Spinal cord (tissue), 10 donors: ENCODE data around the gene KLHL17. TPM values are rescaled to one million over a fixed set of nuclear protein-coding genes. Genes with fewer than 3 reads are reported as not detected.
A peak's percentile ranks its signal among the peaks of the same experiment; 100 is the strongest.
"Not testable (repeated sequence)": the region's sequence is repeated elsewhere in the genome, so short reads cannot be mapped to it uniquely, and the experiment has no call there.

Experiments
- DNase-seq, 6 donors: peaks; one replicate each; pipeline versions ENCODE4 v3.0.0 to v3.0.0-alpha.2; 2013 to 2015; ENCODE audit warnings: low spot score in 6 of 6, low read depth in 4 of 6
- H3K27ac ChIP-seq: one replicate; pipeline ENCODE4 v1.5.1; 2013; ENCODE audit warnings: low read depth, low read length, control low read depth
- H3K27me3 ChIP-seq: one replicate; pipeline ENCODE4 v1.6.1; 2013; ENCODE audit warnings: low read length; ENCODE audit not compliant: control insufficient read depth, insufficient read depth
- H3K36me3 ChIP-seq: one replicate; pipeline ENCODE4 v1.6.1; 2013; ENCODE audit warnings: low read length; ENCODE audit not compliant: control insufficient read depth, insufficient read depth
- H3K4me1 ChIP-seq: one replicate; pipeline ENCODE4 v1.6.1; 2013; ENCODE audit warnings: low read length; ENCODE audit not compliant: control insufficient read depth, insufficient read depth
- H3K4me3 ChIP-seq: one replicate; pipeline ENCODE4 v1.5.1; 2013; ENCODE audit warnings: low read depth, low read length, control low read depth
- H3K9me3 ChIP-seq: one replicate; pipeline ENCODE4 v1.6.1; 2013; ENCODE audit warnings: low read length; ENCODE audit not compliant: control insufficient read depth, insufficient read depth
- WGBS: methylation state at CpG from one replicate; pipeline ENCODE4 v1.1.5; 2013; ENCODE audit warnings: missing lambda C conversion rate; ENCODE audit not compliant: insufficient coverage; 5-methylcytosine and 5-hydroxymethylcytosine counted together
- polyA plus RNA-seq, 2 donors: library from polyadenylated mRNA; unstranded; fragments of 120-200 nt; gene quantifications; one replicate each; pipeline ENCODE4 v1.2.1, GENCODE V29; 2013; ENCODE audit not compliant: insufficient read length in 2 of 2
- total RNA-seq, 2 donors: library from RNA; depleted of rRNA in 1 of 2; stranded (reverse); fragments of 120-200 nt in 1 of 2; fragments of >200 nt in 1 of 2; gene quantifications; one replicate each; pipeline versions ENCODE4 v1.2.3 to v1.2.4, GENCODE V29; 2013 to 2014
- donor health status: healthy.

Gene KLHL17
- total and polyA plus RNA-seq, 4 donors: 5.4 to 27.4 (median 17.6) TPM

DNA sequence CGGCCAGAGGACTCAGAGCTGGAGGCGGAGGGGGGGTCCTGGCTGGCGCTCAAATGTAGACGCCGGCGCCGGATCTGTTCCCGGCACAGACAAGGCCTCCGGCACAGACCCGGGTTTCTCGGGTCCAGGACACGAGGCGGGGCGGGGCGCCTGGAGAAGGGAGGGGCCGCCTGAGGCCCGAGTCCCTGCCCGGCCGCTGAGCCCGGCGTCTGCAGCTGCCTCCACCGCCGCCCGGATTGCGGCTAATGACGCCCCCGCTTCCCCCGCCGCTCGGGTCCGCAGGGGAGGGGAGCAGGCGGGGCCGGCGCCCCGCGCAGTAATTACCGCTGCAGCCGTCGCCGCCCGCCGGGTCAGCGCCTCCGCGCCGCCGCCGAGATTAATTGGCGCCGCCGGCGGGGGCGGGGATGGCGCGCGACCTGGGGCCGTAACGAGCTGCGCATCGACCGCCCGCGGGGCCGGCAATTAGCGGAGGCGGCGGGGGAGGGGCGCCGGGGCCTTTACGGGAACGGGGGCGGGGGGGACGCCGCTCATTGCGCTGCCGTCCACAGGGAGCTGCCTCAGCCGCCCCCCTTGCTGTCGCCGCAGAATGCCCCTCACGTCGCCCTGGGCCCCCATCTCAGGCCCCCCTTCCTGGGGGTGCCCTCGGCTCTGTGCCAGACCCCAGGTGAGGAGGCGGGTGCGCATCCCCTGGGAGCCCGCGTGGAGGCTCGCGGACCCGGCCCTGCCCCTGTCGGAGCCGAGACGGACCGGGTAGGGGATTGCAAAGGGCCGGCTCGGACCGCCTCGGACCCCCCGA lies 18.6 kb upstream of the KLHL17 start:
- Histone ChIP-seq H3K9me3 (no peaks in the 10 kb centered on the region), H3K27me3 (peaks cover 44% of the 10 kb centered on the region), H3K4me3 (no peak overlapping the region), H3K4me1 (peaks cover 62% of the 10 kb centered on the region), H3K36me3 (peaks cover 50% of the 10 kb centered on the region), H3K27ac (peak overlapping the region; percentile 29)
- peak in 2 of 6 donors; percentile 72 to 83 for DNase-seq
- WGBS: under 1% methylated on average over 98 of the region's 98 CpGs

- Histone ChIP-seq H3K36me3 (peaks cover 57% of the 10 kb centered on the region), H3K9me3 (no peaks in the 10 kb centered on the region), H3K4me1 (peaks cover 62% of the 10 kb centered on the region), H3K4me3 (no peak overlapping the region), H3K27ac (no peak overlapping the region), H3K27me3 (peaks cover 41% of the 10 kb centered on the region)
- DNase-seq: no peak
- WGBS: under 1% methylated on average over 48 of the region's 48 CpGs
These were observed 18.0 kb upstream of the KLHL17 start for GRCh38 chr1:942411-942821.

- peaks cover 62% of the 10 kb centered on the region for H3K4me1 ChIP-seq
- no peak overlapping the region for H3K4me3 ChIP-seq
- H3K36me3 ChIP-seq: peaks cover 63% of the 10 kb centered on the region
- no peak for DNase-seq
- H3K9me3 ChIP-seq: no peaks in the 10 kb centered on the region
- WGBS: 6% methylated on average over 15 of the region's 27 CpGs
- no peak overlapping the region for H3K27ac ChIP-seq
- peaks cover 41% of the 10 kb centered on the region for H3K27me3 ChIP-seq
These were observed 17.4 kb upstream of the KLHL17 start for GRCh38 chr1:942864-943533.

GRCh38 chr1:943545-944340 lies 16.6 kb upstream of the KLHL17 start:
- Histone ChIP-seq H3K27ac (peak overlapping the region; percentile 40), H3K27me3 (peaks cover 37% of the 10 kb centered on the region), H3K4me1 (peaks cover 58% of the 10 kb centered on the region), H3K4me3 (no peak overlapping the region), H3K36me3 (peaks cover 66% of the 10 kb centered on the region), H3K9me3 (no peaks in the 10 kb centered on the region)
- DNase-seq: no peak
- WGBS: 78% methylated on average over 22 of the region's 27 CpGs

DNA sequence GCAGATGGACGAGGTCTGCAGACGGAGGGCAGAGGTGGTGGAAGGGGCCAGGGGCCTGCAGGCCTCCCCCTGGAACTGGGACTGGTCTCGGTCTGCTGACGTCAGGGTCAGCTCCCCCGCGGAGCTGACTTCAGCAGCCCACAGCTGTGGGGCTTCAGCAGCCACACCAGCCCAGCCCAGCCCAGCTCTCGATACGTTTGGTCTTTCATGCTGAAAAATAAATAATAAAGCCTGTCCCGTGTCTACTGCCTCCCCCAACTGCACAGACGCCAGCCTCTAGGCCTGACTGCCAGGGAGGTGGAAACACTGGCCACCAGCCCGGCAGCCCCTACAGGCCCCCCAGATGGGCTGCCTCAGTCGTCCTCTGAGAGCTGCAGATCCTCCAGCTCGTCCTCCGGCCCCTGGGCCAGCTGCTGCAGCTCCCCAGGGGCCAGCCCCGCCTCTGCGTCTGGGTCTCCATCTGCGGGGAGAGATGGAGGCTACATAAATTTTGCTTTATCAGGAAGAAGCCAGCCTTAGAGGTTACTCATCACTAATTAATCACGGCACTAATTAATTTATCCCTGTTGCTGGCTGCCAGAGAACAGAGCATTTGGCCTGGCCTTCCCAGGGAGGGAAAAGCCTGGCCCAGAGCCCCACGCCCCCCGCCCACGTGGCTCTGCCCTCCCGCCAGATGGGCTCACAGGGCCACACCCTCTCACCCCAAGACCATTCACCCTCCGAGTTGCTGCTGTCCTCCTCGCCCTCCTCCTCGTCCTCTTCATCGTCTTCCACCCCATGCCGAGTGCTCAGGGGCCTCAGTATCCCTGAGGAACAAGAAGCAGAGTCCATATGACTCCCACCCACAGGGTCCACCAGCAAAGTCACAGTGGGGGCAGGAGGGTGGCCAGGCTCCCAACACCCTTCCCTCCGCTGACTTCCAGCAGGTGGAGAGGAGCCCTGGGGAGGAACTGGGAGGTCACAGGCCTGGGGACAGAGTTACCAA lies 15.8 kb upstream of the KLHL17 start:
- WGBS: 44% methylated on average over 25 of the region's 28 CpGs
- DNase-seq: peak in 1 of 6 donors; percentile 54
- peak overlapping the region; percentile 40 for H3K27ac ChIP-seq
- no peak overlapping the region for H3K4me3 ChIP-seq
- peaks cover 29% of the 10 kb centered on the region for H3K27me3 ChIP-seq
- no peaks in the 10 kb centered on the region for H3K9me3 ChIP-seq
- peaks cover 49% of the 10 kb centered on the region for H3K4me1 ChIP-seq
- peaks cover 70% of the 10 kb centered on the region for H3K36me3 ChIP-seq

GRCh38 chr1:945688-946556 lies 14.5 kb upstream of the KLHL17 start:
- H3K4me3 ChIP-seq: no peak overlapping the region
- DNase-seq: no peak
- H3K27me3 ChIP-seq: peaks cover 19% of the 10 kb centered on the region
- H3K4me1 ChIP-seq: peaks cover 38% of the 10 kb centered on the region
- no peak overlapping the region for H3K27ac ChIP-seq
- H3K9me3 ChIP-seq: no peaks in the 10 kb centered on the region
- 93% methylated on average over 23 of the region's 29 CpGs for WGBS
- peaks cover 81% of the 10 kb centered on the region for H3K36me3 ChIP-seq

DNA sequence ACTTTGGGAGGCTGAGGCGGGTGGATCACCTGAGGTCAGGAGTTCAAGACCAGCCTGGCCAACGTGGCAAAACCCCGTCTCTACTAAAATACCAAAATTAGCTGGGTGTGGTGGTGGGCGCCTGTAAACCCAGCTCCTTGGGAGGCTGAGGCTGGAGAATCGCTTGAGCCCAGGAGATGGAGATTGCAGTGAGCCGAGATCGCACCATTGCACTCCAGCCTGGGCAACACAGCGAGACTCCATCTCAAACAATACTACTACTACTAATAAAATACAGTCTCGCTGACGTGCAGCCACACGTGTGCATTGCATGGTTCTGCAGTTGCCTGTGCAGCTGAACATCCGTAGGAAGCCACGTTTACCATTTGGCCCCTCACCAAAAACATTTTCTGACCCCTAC lies 13.6 kb upstream of the KLHL17 start:
- WGBS: 98% methylated on average over 9 of the region's 13 CpGs
- peaks cover 12% of the 10 kb centered on the region for H3K27me3 ChIP-seq
- not testable (repeated sequence) for H3K27ac ChIP-seq, H3K9me3 ChIP-seq, H3K4me3 ChIP-seq, DNase-seq
- H3K4me1 ChIP-seq: peaks cover 30% of the 10 kb centered on the region
- H3K36me3 ChIP-seq: peaks cover 90% of the 10 kb centered on the region

- H3K27me3 ChIP-seq: peaks cover 5% of the 10 kb centered on the region
- H3K9me3 ChIP-seq: no peaks in the 10 kb centered on the region
- H3K27ac ChIP-seq: no peak overlapping the region
- no peak overlapping the region for H3K4me3 ChIP-seq
- H3K36me3 ChIP-seq: peaks cover 98% of the 10 kb centered on the region
- WGBS: 89% methylated on average over 15 of the region's 15 CpGs
- DNase-seq: no peak
- H3K4me1 ChIP-seq: peaks cover 23% of the 10 kb centered on the region
These were observed 12.4 kb upstream of the KLHL17 start for GRCh38 chr1:947958-948357.
